Measurements from ENCODE around the gene MYO1E. TPM values are rescaled to one million over a fixed set of nuclear protein-coding genes. Genes with fewer than 3 reads are reported as not detected.

MYO1E gene
- total and polyA plus RNA-seq, 2 of the 4 experiments (the other 2 are of a cell fraction) = 13.4 to 37.3 TPM

DNA sequence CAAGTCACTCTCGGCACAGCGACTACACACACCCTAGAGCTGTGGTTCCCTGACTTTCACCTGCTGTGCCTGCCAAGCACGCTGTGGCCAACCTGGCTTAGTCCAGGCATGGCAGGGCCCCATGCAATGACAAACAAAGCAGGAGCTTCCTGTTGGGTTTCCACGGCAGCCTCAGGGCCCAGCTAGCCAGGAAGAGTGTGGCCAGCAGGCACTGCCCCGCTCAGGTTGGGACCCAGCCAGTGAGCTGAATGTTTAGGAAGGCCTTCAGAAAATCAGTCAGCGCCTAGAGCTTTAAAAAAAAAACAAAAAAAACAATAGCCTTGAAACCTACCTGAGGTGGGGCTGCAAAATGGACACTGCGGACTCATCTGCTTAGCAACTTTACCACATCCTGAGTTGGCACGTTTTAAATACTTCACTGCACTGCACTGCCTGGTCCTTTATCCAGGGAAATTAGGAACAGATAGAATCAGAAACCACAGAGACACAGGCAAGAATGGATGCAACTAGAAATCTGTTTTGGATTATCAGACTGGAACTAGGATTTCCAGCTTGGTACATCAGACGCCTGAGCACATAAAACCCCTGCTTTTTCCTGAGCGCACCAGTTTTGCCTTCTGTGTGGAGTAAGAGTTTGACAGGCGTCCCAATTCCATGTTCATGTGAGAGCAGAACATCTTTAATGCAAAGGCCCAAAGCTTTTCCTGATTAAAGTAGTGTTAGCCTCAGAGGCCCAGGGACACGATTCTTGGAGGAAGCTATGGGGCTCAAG, 202.2 kb downstream of the MYO1E start:
- H3K4me1 ChIP-seq (ENCODE audit: control insufficient read depth, insufficient read depth, low read length) = peaks cover 35% of the 10 kb centered on the region
- ATAC-seq (ENCODE audit: low read depth) (no peak), DNase-seq (no peak)
- peaks cover 15% of the 10 kb centered on the region for H3K36me3 ChIP-seq (ENCODE audit: control insufficient read depth, insufficient read depth, low read length)
- CTCF ChIA-PET = interaction anchor here (0.6 kb wide), 2 partner anchors 211 to 1438 kb away, joined by 3 to 5 read pairs; no protein-coding TSS in a partner anchor
- H3K9me1 ChIP-seq (ENCODE audit: insufficient read depth, low read length) = peaks cover 16% of the 10 kb centered on the region
- no peak overlapping the region for H3K27ac ChIP-seq (ENCODE audit: insufficient read depth, low read length)
- peak overlapping the region; percentile 60; the same call in 1 of the 2 replicates for H2BK120ac ChIP-seq (ENCODE audit: low read depth, low read length)
- peak overlapping the region; percentile 63; the same call in 1 of the 2 replicates for H2AK5ac ChIP-seq (ENCODE audit: low read depth, low read length)
- H3K9ac ChIP-seq (ENCODE audit: low read depth, low read length) = no peak overlapping the region
- peaks cover 7 to 31% of the 10 kb centered on the region in 2 experiments; a peak in 3 of 4 replicates for H3K79me1 ChIP-seq (ENCODE audit: low read depth in 1 of 2, low read length in 2 of 2)
- no peak overlapping the region for H3K14ac ChIP-seq (replicated peaks; ENCODE audit: low read depth, low read length)
- in situ Hi-C loops (cut with MboI; ENCODE audit: low sequenced_read_pairs) = loop anchor here (10.0 kb wide), 1 partner anchor 204 kb away; the partner anchor contains the start of gene MYO1E
- H3K56ac ChIP-seq (ENCODE audit: extremely low read depth, insufficient read depth, low read length) = no peak overlapping the region
- peak overlapping the region; percentile 40 for H3K18ac ChIP-seq (ENCODE audit: low read depth, low read length)
- intact Hi-C loops (cut with micrococcal nuclease) = no loop called here
- no peak overlapping the region for H3K23ac ChIP-seq (ENCODE audit: low read depth, low read length)
- no peak overlapping the region for H2BK20ac ChIP-seq (ENCODE audit: low read depth, low read length)
- dilution Hi-C loops (cut with HindIII; ENCODE audit: low sequenced_read_pairs, unreplicated experiment) = no loop called here
- H3K4ac ChIP-seq (ENCODE audit: low read depth, low read length) = peak overlapping the region; percentile 69
- TF ChIP-seq FOS (IDR thresholded peaks at IDR 0.05; ENCODE audit: low read depth, low read length) = no peak
- TF ChIP-seq RCOR1 (IDR thresholded peaks at IDR 0.05; ENCODE audit: insufficient replicate concordance, low read length) = no peak
- no peak for TF ChIP-seq CHD1 (IDR thresholded peaks at IDR 0.05; ENCODE audit: low read depth, low read length)
- no peak for TF ChIP-seq CEBPB (IDR thresholded peaks at IDR 0.05; ENCODE audit: low read depth, low read length)
- TF ChIP-seq MAZ (IDR thresholded peaks at IDR 0.05; ENCODE audit: borderline replicate concordance, low read depth, low read length) = no peak
- no peak for TF ChIP-seq RAD21 (IDR thresholded peaks at IDR 0.05; ENCODE audit: low read length)
- no peak for TF ChIP-seq MAFK (IDR thresholded peaks at IDR 0.05; ENCODE audit: low read depth, low read length)
- TF ChIP-seq POLR2A (IDR thresholded peaks at IDR 0.05; ENCODE audit: low read depth, low read length) = no peak
- no peak for TF ChIP-seq NFE2L2 (IDR thresholded peaks at IDR 0.05; ENCODE audit: low read depth, low read length)
- TF ChIP-seq, protein P1, sequence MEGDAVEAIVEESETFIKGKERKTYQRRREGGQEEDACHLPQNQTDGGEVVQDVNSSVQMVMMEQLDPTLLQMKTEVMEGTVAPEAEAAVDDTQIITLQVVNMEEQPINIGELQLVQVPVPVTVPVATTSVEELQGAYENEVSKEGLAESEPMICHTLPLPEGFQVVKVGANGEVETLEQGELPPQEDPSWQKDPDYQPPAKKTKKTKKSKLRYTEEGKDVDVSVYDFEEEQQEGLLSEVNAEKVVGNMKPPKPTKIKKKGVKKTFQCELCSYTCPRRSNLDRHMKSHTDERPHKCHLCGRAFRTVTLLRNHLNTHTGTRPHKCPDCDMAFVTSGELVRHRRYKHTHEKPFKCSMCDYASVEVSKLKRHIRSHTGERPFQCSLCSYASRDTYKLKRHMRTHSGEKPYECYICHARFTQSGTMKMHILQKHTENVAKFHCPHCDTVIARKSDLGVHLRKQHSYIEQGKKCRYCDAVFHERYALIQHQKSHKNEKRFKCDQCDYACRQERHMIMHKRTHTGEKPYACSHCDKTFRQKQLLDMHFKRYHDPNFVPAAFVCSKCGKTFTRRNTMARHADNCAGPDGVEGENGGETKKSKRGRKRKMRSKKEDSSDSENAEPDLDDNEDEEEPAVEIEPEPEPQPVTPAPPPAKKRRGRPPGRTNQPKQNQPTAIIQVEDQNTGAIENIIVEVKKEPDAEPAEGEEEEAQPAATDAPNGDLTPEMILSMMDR (conservative IDR thresholded peaks at IDR 0.05; ENCODE audit: low read depth, low read length) = no peak
- TF ChIP-seq SMC3 (IDR thresholded peaks at IDR 0.05; ENCODE audit: low read depth, low read length) = no peak
- H3K4me3 ChIP-seq (ENCODE audit: insufficient read depth, low read depth, low read length) = no peak overlapping the region
- peak overlapping the region; percentile 40 for H2AFZ ChIP-seq (replicated peaks; ENCODE audit: low read length, poor library complexity)
- no peaks in the 10 kb centered on the region for H3K9me3 ChIP-seq (ENCODE audit: control insufficient read depth, insufficient read depth, low read length)
- H4K8ac ChIP-seq (ENCODE audit: low read depth in 2 of 2, low read length in 2 of 2) = peak overlapping the region in 1 of 2 experiments; percentile 35; a peak in 1 of 4 replicates
- H2BK5ac ChIP-seq (ENCODE audit: low read depth, low read length, poor library complexity, severe bottlenecking) = peak overlapping the region; percentile 61
- H2AK9ac ChIP-seq (replicated peaks; ENCODE audit: low read depth, low read length, poor library complexity) = peak overlapping the region; percentile 77
- peaks cover 10% of the 10 kb centered on the region for H4K20me1 ChIP-seq (ENCODE audit: insufficient read depth, low read length)
- H4K5ac ChIP-seq (ENCODE audit: low read depth, low read length) = no peak overlapping the region; the same call in 1 of the 2 replicates
- no peaks in the 10 kb centered on the region for H3K27me3 ChIP-seq (ENCODE audit: control insufficient read depth, insufficient read depth, low read length)
- H4K91ac ChIP-seq (ENCODE audit: insufficient read depth, low read depth, low read length) = 0 out of 2 replicates have a peak overlapping the region, but pooled peaks have one; percentile 23
- POLR2A ChIA-PET (ENCODE audit: unreplicated experiment) = no interaction called here
- H2BK15ac ChIP-seq (ENCODE audit: low read depth, low read length) = peak overlapping the region; percentile 49; the same call in 2 of the 3 replicates
- no peak overlapping the region for H3K4me2 ChIP-seq (ENCODE audit: low read depth, low read length)
- BruUV-seq (replicated peaks) = no TSS peak
- WGBS, 2 experiments (ENCODE audit: extremely low coverage in 2 of 2, insufficient read length in 1 of 2) = 60% methylated on average over 1 of the region's 12 CpGs; no CpG with 5 or more reads in 1 of the 2 experiments

Measured in IMR-90 (cell line).